ENCODE measurements around the gene TGFBRAP1.

The TGFBRAP1 gene
- total RNA-seq: 58.9 to 78.3 reads per million in 2 donors

GRCh38 chr2:105329561-105330495, at the start of gene TGFBRAP1:
TGFBRAP1 (minus strand) TSS chr2:105329735; CDS start chr2:105308301, 21,434 bp downstream.
- DNase-seq: peak; percentile 50

GRCh38 chr2:105378921-105379383, 49.4 kb upstream of the TGFBRAP1 start:
- DNase-seq: no peak

GRCh38 chr2:105378276-105378840, 48.8 kb upstream of the TGFBRAP1 start:
- no peak for DNase-seq

GRCh38 chr2:105377871-105378270, 48.3 kb upstream of the TGFBRAP1 start:
- DNase-seq: no peak

- DNase-seq: no peak
Observed at GRCh38 chr2:105376789-105377240, 47.3 kb upstream of the TGFBRAP1 start.

GRCh38 chr2:105376010-105376409, 46.5 kb upstream of the TGFBRAP1 start:
- no peak for DNase-seq

GRCh38 chr2:105375001-105375561, 45.5 kb upstream of the TGFBRAP1 start:
- DNase-seq: no peak

GRCh38 chr2:105373895-105374401, 44.4 kb upstream of the TGFBRAP1 start:
- DNase-seq: no peak

GRCh38 chr2:105373344-105373781, 43.8 kb upstream of the TGFBRAP1 start:
- DNase-seq: no peak

GRCh38 chr2:105371810-105372209, 42.3 kb upstream of the TGFBRAP1 start:
- DNase-seq: no peak

- DNase-seq: no peak
Observed at GRCh38 chr2:105371156-105371555, 41.6 kb upstream of the TGFBRAP1 start.

- DNase-seq: peak; percentile 79
Observed at GRCh38 chr2:105369777-105370690, 40.5 kb upstream of the TGFBRAP1 start.

GRCh38 chr2:105368759-105369408, 39.3 kb upstream of the TGFBRAP1 start:
- DNase-seq: no peak

GRCh38 chr2:105365206-105365605, 35.7 kb upstream of the TGFBRAP1 start:
- DNase-seq: no peak

GRCh38 chr2:105364436-105365139, 35.1 kb upstream of the TGFBRAP1 start:
- no peak for DNase-seq

GRCh38 chr2:105362862-105363591, 33.5 kb upstream of the TGFBRAP1 start:
- no peak for DNase-seq

GRCh38 chr2:105361102-105361889, 31.8 kb upstream of the TGFBRAP1 start:
- no peak for DNase-seq

- no peak for DNase-seq
Observed at GRCh38 chr2:105358593-105358992, 29.1 kb upstream of the TGFBRAP1 start.

GRCh38 chr2:105357122-105357521, 27.6 kb upstream of the TGFBRAP1 start:
- no peak for DNase-seq

Data from T-helper 9 cell (primary cell).